GM12878 (cell line): ENCODE data around the gene SLC30A4. TPM values are rescaled to one million over a fixed set of nuclear protein-coding genes. Genes with fewer than 3 reads are reported as not detected.
A peak's percentile ranks its signal among the peaks of the same experiment; 100 is the strongest.

Experiments
- ATF7 ChIP-seq: fragments of 450-650 bp; IDR thresholded peaks from 2 replicates; pipeline ENCODE4 v1.6.1; 2016; ENCODE audit warnings: low read depth, mild to moderate bottlenecking
- BHLHE40 ChIP-seq, 2 experiments: fragments of 450-650 bp in 1 of 2; IDR thresholded peaks; 2 replicates each; pipeline ENCODE4 v1.6.1; 2011 to 2017; ENCODE audit warnings: low read depth in 2 of 2, borderline replicate concordance in 1 of 2, improper control_type of control experiment in 1 of 2, low read length in 1 of 2, mild to moderate bottlenecking in 1 of 2
- BMI1 ChIP-seq: fragments of 450-650 bp; IDR thresholded peaks from 2 replicates; pipeline ENCODE4 v1.6.1; 2016; ENCODE audit warnings: mild to moderate bottlenecking, moderate library complexity, borderline replicate concordance
- BRCA1 ChIP-seq: IDR thresholded peaks from 2 replicates; pipeline ENCODE4 v1.6.1; 2011; ENCODE audit warnings: low read depth, low read length, improper control_type of control experiment
- DPF2 ChIP-seq: fragments of 450-650 bp; IDR thresholded peaks from 2 replicates; pipeline ENCODE4 v1.6.1; 2017; ENCODE audit warnings: mild to moderate bottlenecking
- EP300 ChIP-seq, 2 experiments: fragments of 150-350 bp in 1 of 2; IDR thresholded peaks; 2 replicates each; pipeline ENCODE4 v1.6.1; 2011 to 2012; ENCODE audit warnings: low read depth in 2 of 2, low read length in 2 of 2, borderline replicate concordance in 1 of 2, improper control_type of control experiment in 1 of 2, inconsistent platforms in 1 of 2; ENCODE audit not compliant: control insufficient read depth in 1 of 2
- ESRRA ChIP-seq: IDR thresholded peaks from 2 replicates; pipeline ENCODE4 v1.6.1; 2012; ENCODE audit warnings: mild to moderate bottlenecking, low read length, improper control_type of control experiment
- HCFC1 ChIP-seq: fragments of 150-350 bp; IDR thresholded peaks from 2 replicates; pipeline ENCODE4 v1.6.1; 2014; ENCODE audit warnings: low read length
- IKZF2 ChIP-seq, 2 experiments: fragments of 450-650 bp; IDR thresholded peaks; 2 replicates each; pipeline ENCODE4 v1.6.1; 2017; ENCODE audit warnings: mild to moderate bottlenecking in 2 of 2, moderate library complexity in 2 of 2
- MTA2 ChIP-seq: fragments of 450-650 bp; IDR thresholded peaks from 2 replicates; pipeline ENCODE4 v1.6.1; 2016; ENCODE audit warnings: low read depth, mild to moderate bottlenecking, moderate library complexity
- NBN ChIP-seq: fragments of 450-650 bp; IDR thresholded peaks from 2 replicates; pipeline ENCODE4 v1.6.1; 2016
- NFIC ChIP-seq: IDR thresholded peaks from 2 replicates; pipeline ENCODE4 v1.6.1; 2012; ENCODE audit warnings: low read depth, mild to moderate bottlenecking, inconsistent platforms, low read length, moderate library complexity
- PAX5 ChIP-seq: IDR thresholded peaks from 2 replicates; pipeline ENCODE4 v1.6.1; 2011; ENCODE audit warnings: low read depth, low read length, borderline replicate concordance
- SPI1 ChIP-seq: IDR thresholded peaks from 2 replicates; pipeline ENCODE4 v1.6.1; 2011; ENCODE audit warnings: low read depth, mild to moderate bottlenecking, low read length, moderate library complexity, borderline replicate concordance; ENCODE audit not compliant: insufficient read depth
- SREBF1 ChIP-seq: IDR thresholded peaks from 2 replicates; pipeline ENCODE4 v1.6.1; 2012; ENCODE audit warnings: mild to moderate bottlenecking, low read length
- STAT1 ChIP-seq: fragments of 450-650 bp; conservative IDR thresholded peaks from 2 replicates; pipeline ENCODE4 v1.6.1; 2014; ENCODE audit warnings: antibody characterized with exemption, mild to moderate bottlenecking
- TBL1XR1 ChIP-seq: IDR thresholded peaks from 2 replicates; pipeline ENCODE4 v1.6.1; 2012; ENCODE audit warnings: low read depth, low read length, improper control_type of control experiment
- YY1 ChIP-seq: IDR thresholded peaks from 2 replicates; pipeline ENCODE4 v1.6.1; 2011; ENCODE audit warnings: low read depth, mild to moderate bottlenecking, low read length
- ZNF207 ChIP-seq: fragments of 450-650 bp; IDR thresholded peaks from 2 replicates; pipeline ENCODE4 v1.6.1; 2014; ENCODE audit warnings: antibody characterized with exemption, mild to moderate bottlenecking, borderline replicate concordance
- ZNF24 ChIP-seq: fragments of 450-650 bp; IDR thresholded peaks from 2 replicates; pipeline ENCODE4 v1.6.1; 2017; ENCODE audit warnings: antibody characterized with exemption, mild to moderate bottlenecking
- polyA plus RNA-seq, 11 experiments: library from polyadenylated mRNA; depleted of rRNA in 4 of 11; unstranded in 6 of 11; stranded (reverse) in 5 of 11; fragments of >200 nt; fragmentation: Nextera tagmentation in 4 of 11; fragmentation: Illumina TruSeq in 1 of 11; extraction: Ambion mirVana in 4 of 11; extraction: Trizol in 1 of 11; gene quantifications; 1 replicate in 1 of 11; 2 replicates in 10 of 11; pipeline versions ENCODE4 v1.2.1 to v1.2.3, GENCODE V29; 2011 to 2016; ENCODE audit warnings: inconsistent platforms in 2 of 11, missing spikeins in 2 of 11, low read depth in 1 of 11
- total RNA-seq, 4 experiments: library from RNA; depleted of rRNA in 3 of 4; stranded (reverse); fragments of >200 nt in 3 of 4; fragmentation: Illumina TruSeq in 1 of 4; extraction: Trizol in 1 of 4; gene quantifications; 2 replicates each; pipeline versions ENCODE4 v1.2.1 to v1.2.3, GENCODE V29; 2013 to 2021
- TF ChIP-seq, protein P1 (sequence below): IDR thresholded peaks from 2 replicates; pipeline ENCODE4 v1.6.1; 2011; ENCODE audit warnings: borderline replicate concordance, low read depth, mild to moderate bottlenecking, moderate library complexity, mixed read lengths, low read length; ENCODE audit not compliant: insufficient read depth; ENCODE audit errors: extremely low read length
- TF ChIP-seq, protein P2 (sequence below): IDR thresholded peaks from 2 replicates; pipeline ENCODE4 v1.6.1; 2011; ENCODE audit warnings: low read depth, mild to moderate bottlenecking, low read length, moderate library complexity, borderline replicate concordance; ENCODE audit errors: extremely low read depth
- TF ChIP-seq, protein P3 (sequence below): fragments of 150-350 bp; IDR thresholded peaks from 2 replicates; pipeline ENCODE4 v1.6.1; 2016; ENCODE audit warnings: low read depth, low read length

Gene SLC30A4
- total and polyA plus RNA-seq, 10 of the 15 experiments (the other 5 are each of a cell fraction or from before 2014, with no cell fraction given) = 0.05 to 0.31 (median 0.20) TPM

DNA sequence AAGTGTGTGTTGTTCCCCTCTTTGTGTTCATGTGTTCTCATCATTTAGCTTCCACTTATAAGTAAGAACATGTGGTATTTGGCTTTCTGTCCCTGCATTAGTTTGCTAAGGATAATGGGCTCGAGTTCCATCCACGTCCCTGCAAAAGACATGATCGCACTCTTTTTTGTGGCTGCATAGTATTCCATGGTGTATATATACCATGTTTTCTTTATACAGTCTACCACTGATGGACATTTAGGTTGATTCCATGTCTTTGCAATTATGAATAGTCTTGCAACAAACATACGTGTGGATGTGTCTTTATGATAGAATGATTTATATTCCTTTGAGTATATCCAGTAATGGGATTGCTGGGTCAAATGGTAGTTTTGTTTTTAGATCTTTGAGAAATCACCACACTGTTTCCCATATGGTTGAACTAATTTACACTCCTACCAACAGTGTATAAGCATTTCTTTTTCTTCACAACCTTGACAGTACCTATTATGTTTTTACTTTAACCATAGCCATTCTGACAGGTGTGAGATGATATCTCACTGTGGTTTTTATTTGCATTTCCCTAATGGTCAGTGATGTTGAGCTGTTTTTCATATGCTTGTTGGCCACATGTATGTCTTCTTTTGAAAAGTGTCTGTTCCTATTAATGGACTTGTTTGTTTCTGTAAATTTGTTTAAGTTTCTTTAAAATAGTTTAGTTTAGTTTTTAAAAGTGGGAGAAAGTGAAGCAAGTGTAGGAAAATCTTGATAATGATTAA, 21.9 kb upstream of the SLC30A4 start (continued):
- TF ChIP-seq SPI1 (no peak), BRCA1 (no peak), ATF7 (0 out of 2 replicates have a peak, but pooled peaks have one; percentile 15), MTA2 (peak; percentile 70), ESRRA (no peak), BMI1 (no peak), NBN (no peak), BHLHE40 (IDR thresholded peaks at IDR 0.05; ENCODE audit: borderline replicate concordance in 1 of 2, low read depth in 2 of 2, low read length in 1 of 2) (no peak), IKZF2 (IDR thresholded peaks at IDR 0.05) (peak in 1 of 2 experiments; percentile 22; a peak in 1 of 4 replicates), YY1 (no peak), EP300 (IDR thresholded peaks at IDR 0.05; ENCODE audit: borderline replicate concordance in 1 of 2, control insufficient read depth in 1 of 2, low read depth in 2 of 2, low read length in 2 of 2) (peak in 1 of 2 experiments; percentile 20; a peak in 1 of 4 replicates), STAT1 (no peak), ZNF207 (no peak), NFIC (no peak), TBL1XR1 (no peak), SREBF1 (no peak), HCFC1 (no peak), DPF2 (peak; percentile 50; the same call in 1 of the 2 replicates), ZNF24 (no peak), PAX5 (no peak)
- TF ChIP-seq, protein P1, sequence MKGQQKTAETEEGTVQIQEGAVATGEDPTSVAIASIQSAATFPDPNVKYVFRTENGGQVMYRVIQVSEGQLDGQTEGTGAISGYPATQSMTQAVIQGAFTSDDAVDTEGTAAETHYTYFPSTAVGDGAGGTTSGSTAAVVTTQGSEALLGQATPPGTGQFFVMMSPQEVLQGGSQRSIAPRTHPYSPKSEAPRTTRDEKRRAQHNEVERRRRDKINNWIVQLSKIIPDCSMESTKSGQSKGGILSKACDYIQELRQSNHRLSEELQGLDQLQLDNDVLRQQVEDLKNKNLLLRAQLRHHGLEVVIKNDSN = no peak
- TF ChIP-seq, protein P2, sequence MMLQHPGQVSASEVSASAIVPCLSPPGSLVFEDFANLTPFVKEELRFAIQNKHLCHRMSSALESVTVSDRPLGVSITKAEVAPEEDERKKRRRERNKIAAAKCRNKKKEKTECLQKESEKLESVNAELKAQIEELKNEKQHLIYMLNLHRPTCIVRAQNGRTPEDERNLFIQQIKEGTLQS = no peak
- TF ChIP-seq, protein P3, sequence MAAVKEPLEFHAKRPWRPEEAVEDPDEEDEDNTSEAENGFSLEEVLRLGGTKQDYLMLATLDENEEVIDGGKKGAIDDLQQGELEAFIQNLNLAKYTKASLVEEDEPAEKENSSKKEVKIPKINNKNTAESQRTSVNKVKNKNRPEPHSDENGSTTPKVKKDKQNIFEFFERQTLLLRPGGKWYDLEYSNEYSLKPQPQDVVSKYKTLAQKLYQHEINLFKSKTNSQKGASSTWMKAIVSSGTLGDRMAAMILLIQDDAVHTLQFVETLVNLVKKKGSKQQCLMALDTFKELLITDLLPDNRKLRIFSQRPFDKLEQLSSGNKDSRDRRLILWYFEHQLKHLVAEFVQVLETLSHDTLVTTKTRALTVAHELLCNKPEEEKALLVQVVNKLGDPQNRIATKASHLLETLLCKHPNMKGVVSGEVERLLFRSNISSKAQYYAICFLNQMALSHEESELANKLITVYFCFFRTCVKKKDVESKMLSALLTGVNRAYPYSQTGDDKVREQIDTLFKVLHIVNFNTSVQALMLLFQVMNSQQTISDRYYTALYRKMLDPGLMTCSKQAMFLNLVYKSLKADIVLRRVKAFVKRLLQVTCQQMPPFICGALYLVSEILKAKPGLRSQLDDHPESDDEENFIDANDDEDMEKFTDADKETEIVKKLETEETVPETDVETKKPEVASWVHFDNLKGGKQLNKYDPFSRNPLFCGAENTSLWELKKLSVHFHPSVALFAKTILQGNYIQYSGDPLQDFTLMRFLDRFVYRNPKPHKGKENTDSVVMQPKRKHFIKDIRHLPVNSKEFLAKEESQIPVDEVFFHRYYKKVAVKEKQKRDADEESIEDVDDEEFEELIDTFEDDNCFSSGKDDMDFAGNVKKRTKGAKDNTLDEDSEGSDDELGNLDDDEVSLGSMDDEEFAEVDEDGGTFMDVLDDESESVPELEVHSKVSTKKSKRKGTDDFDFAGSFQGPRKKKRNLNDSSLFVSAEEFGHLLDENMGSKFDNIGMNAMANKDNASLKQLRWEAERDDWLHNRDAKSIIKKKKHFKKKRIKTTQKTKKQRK = no peak
